Stimulated activated naive CD4-positive, alpha-beta T cell (primary cell): ENCODE data around the gene KRT7.

Experiments
- DNase-seq, 6 experiments: peaks; one replicate each; lab custom pipeline; 2025; lab: John Stamatoyannopoulos, UW

Gene KRT7

DNA sequence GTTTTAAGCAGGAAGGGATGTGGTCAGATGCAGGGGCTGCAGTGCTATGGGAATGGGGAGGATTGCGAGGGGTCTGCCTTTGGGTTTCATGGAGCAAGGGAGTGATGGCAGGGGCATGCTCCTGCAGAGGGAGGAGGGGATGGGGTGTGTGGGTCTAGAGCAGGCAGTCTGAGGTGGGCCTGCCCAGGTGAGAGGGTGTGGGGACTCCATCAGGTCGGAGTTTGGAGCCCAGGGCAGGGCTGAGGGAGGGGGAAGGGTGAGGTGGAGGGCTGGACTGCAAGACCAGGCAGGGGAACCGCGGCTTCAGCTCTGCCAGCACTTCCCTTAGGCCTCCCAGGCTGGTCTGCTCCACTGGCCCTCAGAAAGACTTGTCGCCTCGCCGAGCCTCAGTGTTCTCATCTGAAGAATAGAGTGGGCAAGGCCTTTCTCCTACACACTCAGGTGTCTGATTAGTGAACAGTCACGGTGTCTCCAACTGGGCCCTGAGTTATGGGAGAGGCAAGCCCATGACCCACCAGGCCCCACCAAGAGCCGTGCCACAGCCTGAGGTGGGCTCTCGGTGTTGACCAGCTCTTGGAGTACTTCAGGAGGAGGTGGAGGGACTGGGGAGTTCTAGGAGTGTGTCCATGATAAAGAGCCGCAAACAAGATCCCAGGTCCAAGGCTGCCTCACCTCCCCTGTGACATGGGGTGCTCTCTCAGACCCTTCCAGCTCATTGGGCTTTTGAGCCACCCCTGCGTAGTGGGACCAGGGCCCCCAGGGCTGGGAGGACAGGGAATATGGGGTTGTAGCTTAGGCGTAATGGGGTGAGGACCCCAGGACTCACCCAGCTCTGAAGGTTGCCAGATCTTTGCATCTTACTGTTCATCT lies 21.1 kb upstream of the KRT7 start:
- DNase-seq: no peak

DNA sequence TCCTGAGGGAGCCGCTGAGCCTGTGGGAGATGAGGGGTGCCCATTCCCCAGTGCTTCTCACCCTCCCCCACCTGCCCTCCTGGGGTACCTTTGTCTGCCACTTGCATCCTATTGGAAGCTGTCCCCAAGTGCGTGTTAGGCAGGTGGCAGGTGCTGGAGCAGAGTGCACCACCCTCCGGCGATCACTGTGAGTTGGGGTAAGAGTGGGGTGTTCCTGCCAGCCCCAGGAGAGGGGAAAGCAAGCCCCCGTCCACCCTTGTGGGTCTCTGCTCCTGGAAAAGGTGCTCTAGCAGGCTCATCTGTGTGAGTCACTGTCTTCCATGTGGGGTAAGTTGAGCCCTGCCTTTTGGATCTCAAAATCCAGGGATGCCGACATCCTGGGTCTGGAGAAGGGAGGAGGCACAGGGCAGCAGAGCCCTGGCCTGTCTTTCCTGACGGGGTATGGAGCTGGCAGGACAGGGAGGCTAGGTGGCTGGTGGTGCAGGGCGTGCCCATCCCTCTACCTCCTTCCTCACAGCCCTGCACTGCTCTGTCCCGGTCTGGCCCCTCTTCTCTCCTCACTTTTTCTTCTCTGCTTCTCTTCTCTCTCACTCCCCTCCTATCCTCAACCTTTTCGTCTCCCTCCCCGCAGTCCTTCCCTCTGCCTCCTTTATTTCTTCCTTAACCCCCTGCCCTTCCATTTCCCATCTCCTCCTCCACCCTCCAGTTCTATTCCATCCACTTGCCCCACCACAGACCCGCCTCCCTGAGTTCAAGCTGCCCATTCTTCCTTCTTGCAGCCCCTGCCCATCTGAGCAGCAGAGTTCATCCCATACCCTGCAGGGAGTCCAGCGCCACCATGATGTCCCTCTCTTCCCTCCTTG lies 20.1 kb upstream of the KRT7 start:
- no peak for DNase-seq

DNA sequence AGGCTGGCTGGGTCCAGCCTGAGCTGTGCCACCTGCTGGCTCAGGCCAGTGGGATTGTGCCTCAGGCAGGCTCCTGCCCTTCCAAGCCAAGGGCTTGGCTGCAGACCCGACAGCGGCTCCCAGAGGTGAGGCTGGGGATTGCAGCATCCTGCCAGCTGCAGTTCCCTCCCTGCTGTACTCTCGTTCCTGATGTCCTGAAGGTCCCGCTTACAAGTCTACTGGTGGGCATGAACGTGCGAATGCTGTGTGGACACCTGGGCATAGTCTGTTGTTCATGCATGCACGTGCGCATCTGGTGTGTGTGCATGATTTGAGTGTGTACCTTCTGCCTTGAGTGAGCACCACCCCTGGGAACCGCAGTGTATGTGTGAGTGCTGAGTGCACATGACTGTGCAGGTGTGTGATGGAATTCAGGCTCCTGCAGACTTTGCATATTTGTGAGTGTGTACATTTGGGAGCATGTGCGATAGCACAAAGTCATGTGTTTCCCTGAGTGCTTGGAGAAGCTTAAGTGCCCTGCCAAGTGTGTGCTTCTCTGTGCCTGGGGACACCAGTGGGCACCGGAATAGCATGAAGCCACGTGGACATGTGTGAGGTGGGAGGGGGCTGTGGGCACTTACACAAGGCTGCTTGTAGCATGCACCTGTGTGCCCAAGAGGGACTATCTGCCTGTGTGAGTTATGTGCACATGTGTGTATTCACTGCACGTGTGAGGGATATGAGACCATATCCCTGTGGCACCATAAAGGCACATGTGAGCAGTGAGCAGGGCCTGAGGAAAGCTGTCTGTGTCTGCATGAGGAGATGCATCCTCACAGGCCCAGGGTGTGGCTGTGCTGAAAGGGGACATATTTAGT lies 19.3 kb upstream of the KRT7 start:
- peak in 5 of 6 experiments; percentile 6 to 30 (median 13) for DNase-seq

DNA sequence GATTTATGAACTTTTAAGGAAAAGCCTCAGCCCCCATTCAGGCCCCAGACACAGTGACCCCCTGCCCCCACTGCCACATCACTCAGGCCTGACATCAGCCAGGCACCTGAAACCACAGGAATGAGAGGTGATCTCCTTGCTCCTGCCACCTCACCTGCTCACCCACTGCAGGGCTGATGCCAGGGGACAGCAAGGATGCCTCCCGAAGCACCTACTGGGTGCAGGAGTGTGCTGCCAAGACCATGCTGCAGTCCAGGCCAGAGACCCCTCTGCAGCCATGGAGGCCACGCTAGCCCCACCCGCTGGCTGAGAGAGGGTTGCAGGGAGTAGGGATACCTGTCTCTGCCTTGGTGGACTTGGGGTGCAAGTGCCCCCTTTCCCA lies 18.6 kb upstream of the KRT7 start:
- no peak for DNase-seq

DNA sequence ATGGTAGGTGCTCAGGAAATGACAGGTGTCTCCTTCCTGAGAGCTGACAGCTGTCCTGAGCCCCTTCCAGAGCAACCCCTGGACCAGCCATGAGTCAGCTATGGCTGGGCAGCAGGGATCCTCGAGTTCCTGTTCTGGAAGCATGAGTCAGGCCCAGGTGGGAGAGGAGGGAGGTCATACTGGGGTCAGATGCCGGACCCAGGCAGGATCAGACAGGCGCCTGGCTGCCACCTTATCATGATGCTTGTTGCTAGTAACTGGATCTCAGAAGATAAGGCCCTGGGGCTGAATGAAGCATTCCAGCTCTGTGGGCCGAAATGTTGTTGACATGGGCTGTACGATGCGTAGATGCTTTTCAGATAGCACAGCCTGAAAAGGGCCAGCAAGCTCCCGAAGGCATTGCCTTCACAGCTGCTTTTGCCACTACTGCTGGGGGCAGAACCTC lies 17.4 kb upstream of the KRT7 start:
- DNase-seq: no peak

DNA sequence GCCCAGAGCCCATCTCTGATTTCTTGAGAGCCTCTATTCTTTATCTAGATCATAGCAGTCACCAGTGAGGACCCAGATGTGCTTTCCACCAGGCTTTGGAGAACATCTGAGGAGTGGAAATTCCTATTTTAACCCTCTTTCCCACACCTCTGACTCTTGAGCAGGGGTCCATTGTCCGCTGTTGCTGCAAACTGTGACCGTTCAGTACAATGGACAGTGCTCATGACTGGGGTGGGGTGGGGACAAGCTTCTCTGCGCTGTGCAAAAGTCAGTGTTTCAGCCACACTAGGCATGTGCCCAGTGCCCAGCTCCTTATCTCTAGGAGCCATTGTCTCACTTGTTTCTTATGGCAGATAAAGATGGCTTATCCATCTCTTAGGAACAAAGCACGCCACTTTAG lies 16.9 kb upstream of the KRT7 start:
- DNase-seq: no peak

DNA sequence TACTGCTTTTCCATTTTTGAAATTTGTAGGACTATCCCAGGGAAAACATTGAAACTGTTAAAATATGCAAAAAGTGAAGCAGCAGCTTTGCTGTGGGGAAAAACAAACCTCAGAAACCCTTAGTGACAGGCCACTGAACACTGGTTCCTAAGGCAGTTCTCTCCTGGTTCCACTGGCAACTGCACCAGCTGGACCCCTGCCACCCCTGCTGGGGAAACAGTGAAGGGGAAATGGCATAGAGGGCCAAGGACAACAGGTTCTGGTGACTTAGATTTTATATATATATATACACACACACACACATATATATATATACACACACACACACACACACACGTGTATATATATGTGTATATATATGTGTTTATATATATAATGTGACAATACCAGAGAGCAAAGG lies 16.2 kb upstream of the KRT7 start:
- no peak for DNase-seq

DNA sequence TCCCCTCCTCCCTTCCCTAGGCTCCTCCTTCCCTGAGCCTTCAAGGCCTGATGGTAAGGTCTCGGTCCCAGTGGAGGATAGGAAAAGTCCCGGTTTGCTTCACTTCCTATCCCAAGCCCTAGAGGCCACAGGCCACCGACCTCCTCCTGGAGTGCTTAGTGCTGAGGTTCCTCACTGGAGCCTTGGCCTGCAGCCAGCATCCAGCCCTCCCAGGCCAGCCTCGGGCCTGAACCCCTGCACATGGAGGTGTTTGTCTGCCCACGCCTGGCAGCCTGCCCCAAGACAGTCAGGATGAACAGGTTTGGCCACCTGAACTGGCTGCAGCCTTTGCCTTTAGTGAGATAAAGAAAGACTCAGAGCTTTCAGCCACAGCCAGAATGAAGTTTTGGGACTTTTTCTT lies 15.8 kb upstream of the KRT7 start:
- DNase-seq: no peak

DNA sequence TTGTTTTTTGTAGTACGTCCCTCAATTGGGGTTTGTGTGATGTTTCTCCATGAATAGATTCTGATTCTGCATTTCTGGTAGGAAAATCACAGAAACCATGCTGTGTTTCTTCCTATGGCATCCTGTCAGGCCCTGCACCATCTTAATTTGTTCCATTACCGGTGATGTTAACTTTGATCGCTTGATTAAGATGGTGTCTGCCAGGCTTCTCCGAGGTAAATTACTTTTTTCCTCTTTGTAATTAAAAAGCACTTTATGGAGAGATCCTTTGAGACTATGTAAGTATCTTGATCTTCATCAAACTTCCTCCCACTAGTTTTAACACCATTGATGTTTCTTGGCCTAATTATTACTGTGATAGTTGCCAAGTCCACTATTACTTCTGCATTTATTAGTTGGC lies 15.0 kb upstream of the KRT7 start:
- DNase-seq: no peak

DNA sequence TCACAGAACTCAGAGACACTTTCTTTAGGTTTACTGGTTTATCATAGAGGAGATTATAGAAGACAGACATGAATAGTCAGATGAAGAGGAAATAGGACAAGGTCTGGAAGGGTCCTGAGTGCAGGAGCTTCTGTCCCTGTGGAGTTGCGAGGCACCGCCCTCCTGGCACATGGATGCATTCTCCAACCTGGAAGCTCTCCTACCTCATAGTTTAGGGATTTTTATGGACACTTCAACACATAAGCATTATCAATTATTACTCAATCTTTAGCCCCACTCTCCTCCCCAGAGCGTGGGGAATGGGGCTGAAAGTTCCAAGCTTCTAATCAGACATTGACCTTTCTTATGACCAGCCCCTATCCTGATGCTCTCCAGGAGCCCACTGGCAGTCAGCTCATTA lies 12.6 kb upstream of the KRT7 start:
- DNase-seq: no peak

DNA sequence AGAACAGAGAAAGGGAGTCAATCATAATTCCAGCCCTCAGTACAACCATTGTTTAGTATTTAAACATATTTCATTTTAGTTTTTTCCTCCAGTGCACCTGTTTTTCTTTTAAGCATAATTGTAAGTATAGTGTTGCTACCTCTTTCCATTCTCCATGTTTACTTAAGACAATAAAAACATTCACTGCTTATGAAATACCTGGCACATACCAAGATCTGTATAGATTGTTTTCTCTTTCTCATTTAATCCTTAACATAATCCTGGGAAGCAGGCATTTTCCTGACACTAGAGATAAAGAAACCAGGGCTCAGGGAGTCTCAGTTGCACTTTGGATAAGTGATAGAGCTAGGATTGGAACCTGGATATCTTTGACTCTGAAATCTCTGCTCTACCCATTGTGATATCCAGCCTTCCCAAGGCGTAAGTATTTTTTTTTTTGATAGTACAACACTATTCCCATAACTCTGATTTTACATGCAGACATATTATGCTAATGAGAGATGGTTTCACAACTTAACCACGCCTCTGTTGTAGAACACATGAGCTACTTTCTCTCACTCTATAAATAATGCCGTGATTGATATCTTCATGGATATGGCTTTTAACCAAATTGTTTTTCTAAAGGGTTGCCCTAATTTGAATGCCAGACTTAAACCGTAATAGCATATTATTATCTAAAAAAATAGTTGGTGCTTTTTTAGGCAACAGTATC lies 11.8 kb upstream of the KRT7 start:
- no peak for DNase-seq

DNA sequence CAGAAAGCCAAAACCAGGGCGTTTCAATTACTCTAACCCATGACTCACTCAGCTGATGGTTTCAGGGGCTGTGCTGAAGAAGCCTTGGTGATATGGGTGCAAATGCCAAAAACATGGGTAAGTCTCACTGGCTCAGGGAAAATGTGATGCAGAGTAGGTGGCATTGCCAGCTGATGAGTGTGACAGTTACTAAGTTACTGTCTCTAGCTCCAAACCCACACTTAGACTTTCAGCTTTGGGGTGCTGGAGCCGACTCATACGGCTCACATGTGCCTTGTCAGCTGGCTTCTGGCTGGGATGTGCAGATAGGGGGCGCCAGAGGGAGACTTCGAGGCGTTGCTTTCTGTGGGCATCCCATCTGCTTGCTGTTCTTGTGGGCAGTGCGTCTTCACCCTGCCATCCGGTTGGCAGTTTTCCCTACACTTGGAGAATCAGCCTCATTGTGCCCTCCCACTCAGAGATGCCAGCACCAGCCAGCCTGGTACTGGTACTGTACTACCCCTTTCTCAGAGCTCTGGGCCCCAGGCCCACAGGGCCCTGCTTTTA lies 11.1 kb upstream of the KRT7 start:
- peak in 1 of 6 experiments; percentile 2 for DNase-seq

DNA sequence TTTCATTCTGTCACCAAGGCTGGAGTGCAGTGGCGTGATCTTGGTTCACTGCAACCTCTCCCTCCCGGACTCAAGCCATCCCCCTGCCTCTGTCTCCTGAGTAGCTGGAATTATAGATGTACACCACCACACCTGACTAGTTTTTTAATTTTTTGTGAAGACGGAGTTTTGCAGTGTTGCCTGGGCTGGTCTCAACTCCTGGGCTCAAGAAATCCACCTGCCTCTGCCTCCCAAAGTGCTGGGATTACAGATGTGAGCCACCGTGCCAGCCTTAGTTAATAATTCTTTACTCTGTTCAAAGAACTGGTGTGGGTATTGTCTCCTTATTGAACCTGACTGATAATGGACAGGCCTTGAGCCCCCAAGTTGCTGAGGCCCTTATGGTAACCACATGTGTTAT lies 10.4 kb upstream of the KRT7 start:
- no peak for DNase-seq

DNA sequence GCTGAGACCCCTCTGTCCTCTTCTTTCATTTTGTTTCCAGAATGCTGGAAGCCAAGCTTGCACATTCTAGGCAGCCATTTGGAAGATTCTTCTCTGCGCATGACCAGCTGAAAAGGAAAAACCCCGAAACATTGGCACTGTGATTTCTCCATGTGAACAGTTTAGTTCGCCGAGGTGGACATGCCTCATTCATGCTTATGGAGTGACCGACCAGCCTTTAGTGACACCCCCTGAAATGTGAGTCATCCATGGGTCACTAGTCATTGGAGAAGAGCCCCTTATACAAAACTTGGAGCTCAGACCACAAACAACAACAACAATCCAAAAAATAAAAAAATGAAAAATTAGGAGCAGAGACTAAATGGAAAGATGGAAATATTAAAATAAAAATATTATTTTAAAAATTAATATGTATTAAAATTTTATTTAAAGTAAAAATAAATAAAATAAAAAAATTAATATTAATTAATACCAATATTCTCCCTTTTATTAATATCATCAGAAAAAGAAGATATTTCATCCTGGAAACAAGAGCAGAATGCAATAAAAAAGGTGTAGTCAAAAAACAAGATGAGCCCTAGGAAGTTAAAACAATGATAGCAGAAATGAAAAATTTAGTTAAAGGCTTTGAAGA lies 9.5 kb upstream of the KRT7 start:
- no peak for DNase-seq

DNA sequence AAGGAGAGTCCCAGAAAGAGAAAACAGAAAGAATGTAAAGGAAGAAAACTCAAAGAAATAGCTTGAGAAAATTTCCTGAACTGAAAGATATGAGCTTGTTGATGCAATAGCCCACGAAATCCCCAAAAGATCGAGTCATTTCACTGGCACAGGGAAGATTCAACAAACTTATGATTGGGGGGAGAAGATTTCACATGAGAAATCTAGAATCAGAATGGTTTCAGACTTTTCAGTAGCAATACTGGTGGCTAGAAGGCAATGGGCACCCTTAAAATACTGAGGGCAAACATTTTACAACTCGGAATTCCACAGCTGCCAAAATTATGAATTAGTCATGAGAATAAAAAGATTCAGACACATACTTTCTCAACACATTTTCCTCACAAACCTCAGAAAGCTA lies 8.9 kb upstream of the KRT7 start:
- DNase-seq: no peak

DNA sequence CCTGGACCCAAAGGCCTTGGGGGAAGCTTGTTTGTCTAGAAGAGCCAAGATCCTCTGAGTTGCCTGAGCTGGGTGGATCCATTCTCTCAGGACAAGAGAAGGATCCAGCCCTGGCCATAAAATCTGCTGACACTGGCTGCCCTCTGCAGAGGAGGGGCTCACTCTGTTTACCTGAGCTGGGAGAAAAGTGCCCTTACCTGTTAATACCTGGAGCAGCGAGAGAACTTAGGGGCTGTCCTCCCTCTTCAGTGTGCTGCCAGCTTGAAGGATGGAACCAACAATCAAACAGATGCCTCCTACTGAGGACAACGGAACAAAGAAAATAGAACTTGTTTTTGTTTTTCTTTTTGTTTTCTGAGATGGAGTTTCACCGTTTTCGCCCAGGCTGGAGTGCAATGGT lies 7.3 kb upstream of the KRT7 start:
- DNase-seq: no peak

DNA sequence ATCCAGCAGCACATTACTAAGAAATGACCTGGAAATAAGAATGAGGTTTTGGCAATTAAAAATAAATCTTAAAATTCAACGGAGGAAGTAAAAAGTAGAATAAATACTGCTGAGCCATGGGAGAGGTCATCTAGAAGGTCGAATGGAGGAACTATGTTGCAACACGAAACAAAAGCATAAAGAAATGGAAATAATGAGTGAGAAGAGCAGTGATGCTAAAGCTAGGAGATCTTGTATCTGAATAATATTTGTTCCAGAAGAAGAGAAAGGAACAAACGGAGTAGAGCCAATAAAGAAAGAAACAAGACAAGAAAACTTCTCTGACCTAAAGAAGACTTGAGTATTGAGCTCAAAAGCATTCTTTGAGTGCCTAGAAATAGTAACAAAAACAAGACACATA lies 6.6 kb upstream of the KRT7 start:
- no peak for DNase-seq

DNA sequence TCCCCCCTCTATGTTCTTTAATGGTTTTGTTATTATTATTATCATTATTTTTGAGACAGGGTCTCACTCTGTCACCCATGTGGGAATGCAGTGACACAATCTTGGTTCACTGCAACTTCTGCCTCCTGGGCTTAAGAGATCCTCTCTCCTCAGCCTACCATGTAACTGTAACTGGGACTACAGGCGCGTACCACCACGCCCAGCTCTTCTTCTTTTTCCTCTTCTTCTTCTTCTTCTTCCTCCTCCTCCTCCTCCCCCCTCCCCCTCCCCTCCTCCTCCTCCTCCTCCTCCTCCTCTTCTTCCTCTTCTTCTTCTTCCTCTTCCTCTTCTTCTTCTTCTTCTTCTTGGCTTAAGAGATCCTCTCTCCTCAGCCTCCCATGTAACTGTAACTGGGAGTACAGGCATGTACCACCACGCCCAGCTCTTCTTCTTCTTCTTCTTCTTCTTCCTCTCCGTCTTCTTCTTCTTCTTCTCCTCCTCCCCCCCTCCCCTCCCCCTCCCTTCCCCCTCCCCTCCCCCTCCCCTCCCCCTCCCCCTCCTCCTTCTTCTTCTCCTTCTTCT lies 5.4 kb upstream of the KRT7 start:
- DNase-seq: no peak

DNA sequence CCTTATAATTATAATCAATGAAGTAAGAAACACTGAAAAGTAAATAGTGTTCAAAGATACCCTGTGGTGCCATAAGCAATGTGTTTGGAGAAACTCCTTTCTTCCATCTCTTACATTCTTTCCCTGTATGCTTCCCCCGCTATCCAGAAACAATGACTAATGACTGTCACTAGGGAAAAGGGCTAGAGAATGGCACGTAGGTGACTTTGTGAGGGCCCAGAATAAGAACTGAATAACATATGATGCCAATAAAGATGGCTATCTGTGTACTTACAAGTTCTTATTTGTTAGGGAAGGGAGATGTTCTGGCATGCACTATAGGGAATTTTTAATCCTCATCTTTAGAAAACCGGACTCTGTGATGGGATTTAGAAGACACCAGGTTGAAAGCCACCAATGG lies 4.7 kb upstream of the KRT7 start:
- DNase-seq: no peak

DNA sequence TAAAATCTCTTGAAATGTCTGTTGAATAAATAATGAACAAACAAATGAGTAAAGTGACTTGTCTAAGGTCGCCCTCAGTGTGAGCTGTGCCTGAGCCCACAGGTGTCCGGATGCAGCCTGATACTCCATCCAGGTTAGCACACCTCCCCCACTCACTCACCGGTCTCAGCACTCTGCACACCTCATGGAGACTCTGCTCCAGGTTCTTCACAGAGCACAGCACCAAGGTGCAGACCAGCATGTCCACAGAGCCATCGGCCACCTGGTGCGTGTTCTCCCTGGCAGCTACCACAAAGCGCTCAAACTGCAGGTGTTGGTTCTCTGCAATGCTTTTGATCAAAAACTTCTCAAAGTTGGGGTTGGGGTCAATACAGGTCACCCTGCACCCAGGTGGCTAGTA lies 4.1 kb upstream of the KRT7 start:
- no peak for DNase-seq
